HL-60/S4 treated with phorbol 12-myristate 13-acetate at 8.2 ng/mL for 4 days and 3 days (cell line): ENCODE measurements around the gene EDNRB.
"Not testable (repeated sequence)": the region's sequence is repeated elsewhere in the genome, so short reads cannot be mapped to it uniquely, and the experiment has no call there.

Experiments used
- in situ Hi-C: fragments of 300-500 bp; cut with MboI; formaldehyde crosslinking; loops from 2 replicates; pipeline ENCODE4 v1.15.0; 2022; ENCODE audit warnings: low sequenced_read_pairs

The EDNRB gene

DNA sequence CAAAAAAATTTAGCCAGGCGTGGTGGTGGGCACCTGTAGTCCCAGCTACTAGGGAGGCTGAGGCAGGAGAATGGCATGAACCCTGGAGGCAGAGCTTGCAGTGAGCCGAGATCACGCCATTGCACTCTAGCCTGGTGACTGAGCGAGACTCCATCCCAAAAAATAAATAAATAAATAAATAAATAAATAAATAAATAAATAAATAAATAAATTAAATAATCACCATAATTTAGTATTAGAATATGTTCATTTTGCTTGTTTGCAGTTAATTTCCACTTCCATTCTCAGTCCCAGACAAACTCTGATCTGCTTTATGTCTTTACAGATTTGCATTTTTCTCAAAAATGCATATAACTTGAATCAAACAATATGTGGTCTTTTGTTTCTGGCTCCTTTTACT lies 70.6 kb downstream of the EDNRB start:
- in situ Hi-C loops, result not testable (repeated sequence)

DNA sequence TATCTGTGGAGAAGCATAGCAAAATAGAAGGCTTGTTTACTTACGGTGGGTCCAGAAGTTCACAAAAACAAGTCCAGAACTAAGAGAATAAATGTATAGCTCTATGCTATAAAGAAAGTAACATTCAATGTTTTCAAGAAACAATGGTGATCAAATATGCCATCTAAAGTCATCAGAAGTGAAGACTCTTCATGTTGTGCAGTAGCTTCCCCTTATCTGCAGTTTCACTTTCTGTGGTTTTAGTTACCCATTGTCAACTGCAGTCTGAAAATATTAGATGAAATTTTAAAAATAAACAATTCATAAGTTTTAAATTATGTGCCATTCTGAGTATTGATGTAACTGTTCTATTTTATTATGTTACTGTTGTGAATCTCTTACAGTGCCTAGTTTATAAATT lies 72.5 kb downstream of the EDNRB start:
- in situ Hi-C loops, result no loop called here
